ENCODE measurements around the gene PIK3CA.

GRCh38 chr3:179289295-179289694 lies 141.1 kb downstream of the PIK3CA start:
- TF ChIP-seq CTCF (conservative IDR thresholded peaks at IDR 0.05; ENCODE audit: low read depth, low read length) = no peak
- no peak for TF ChIP-seq EZH2 (IDR thresholded peaks at IDR 0.05; ENCODE audit: borderline replicate concordance, low read depth, low read length, poor library complexity, severe bottlenecking)

Measured in A673 (cell line).